ENCODE results near the gene FAM149B1.
A peak's percentile ranks its signal among the peaks of the same experiment; 100 is the strongest.

Gene FAM149B1

DNA sequence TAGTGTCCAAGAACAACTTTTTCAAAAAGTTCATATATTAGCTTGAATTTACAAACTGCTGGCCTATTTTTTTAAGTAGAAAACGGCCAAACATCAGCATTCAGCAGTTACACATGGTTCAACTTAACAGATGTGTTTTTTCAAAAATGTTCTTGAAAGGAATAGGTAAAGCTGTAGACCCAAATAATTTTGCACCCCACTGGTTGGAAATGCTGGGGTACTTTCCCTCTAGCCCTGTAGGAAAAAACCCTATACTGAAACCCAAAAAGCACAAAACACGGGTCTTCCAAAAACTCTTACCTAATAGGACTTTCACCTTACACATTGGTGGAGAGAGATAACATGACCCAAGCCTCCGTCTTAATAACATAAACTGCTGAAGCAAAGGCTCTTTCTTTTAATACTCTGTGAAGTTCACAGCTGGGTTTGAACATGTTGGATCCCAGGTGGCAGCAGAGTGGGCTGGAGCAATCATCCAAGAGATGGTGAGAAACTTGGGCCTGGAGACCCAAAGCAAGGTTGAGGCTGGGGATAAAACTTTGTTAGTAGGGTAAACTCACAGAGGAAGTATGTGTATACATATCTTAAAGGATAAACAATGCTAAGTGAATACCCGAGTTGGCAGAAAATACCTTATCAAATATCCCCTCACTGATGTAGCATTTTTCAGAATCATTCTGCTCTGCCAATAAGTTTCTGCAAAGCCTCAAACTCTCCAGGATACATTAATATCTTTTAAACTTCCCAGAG is 79.8 kb downstream of the FAM149B1 start:
- H2AFZ ChIP-seq (ENCODE audit: low read depth, low read length) = peak overlapping the region; percentile 72
- peaks cover 15% of the 10 kb centered on the region; the same call in 1 of the 2 replicates for H4K20me1 ChIP-seq (ENCODE audit: insufficient read depth, low read length)

DNA sequence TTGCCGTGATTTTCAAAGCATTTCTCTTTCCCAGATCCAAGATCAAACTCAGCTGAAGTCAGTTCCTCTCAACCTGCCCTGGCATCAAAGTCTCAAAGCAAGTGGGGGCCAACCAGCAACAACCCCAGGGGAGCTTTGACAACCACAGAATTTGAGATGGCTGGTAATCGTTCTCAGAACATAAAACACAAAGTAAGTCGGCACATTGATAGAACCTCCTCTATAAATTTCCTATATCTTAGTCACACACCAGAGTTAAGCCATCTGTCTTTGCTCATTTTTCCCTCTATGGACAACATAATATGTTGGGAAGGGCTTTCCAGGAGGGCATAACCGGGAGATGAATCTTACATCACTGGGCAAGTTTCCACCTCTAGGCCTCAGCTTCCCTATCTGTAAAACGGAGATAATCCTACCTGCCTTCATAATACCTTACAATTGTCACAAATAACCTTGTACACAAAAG is 80.4 kb downstream of the FAM149B1 start:
- Histone ChIP-seq H2AFZ (ENCODE audit: low read depth, low read length) (no peak overlapping the region), H3K4me1 (ENCODE audit: insufficient read depth, low read length) (peaks cover 69% of the 10 kb centered on the region), H3K36me3 (ENCODE audit: insufficient read depth, low read length) (peaks cover 65% of the 10 kb centered on the region), H4K20me1 (ENCODE audit: insufficient read depth, low read length) (peaks cover 15% of the 10 kb centered on the region; the same call in 1 of the 2 replicates), H3K79me2 (ENCODE audit: insufficient read depth, low read length) (peaks cover 92% of the 10 kb centered on the region), H3K4me2 (ENCODE audit: insufficient read depth, low read length) (peak overlapping the region; percentile 62), H3K27me3 (ENCODE audit: insufficient read depth, low read length, poor library complexity) (no peaks in the 10 kb centered on the region), H3K9me3 (ENCODE audit: insufficient read depth, low read length, severe bottlenecking) (no peaks in the 10 kb centered on the region), H3K4me3 (ENCODE audit: low read depth in 1 of 2, low read length in 2 of 2) (peak overlapping the region in 1 of 2 experiments; percentile 78; a peak in 2 of 4 replicates), H3K9ac (ENCODE audit: low read depth, low read length) (peak overlapping the region; percentile 94), H3K27ac (ENCODE audit: low read length) (peak overlapping the region; percentile 97)
- no peak for ATAC-seq (ENCODE audit: insufficient read depth, low read depth)
- TF ChIP-seq, protein P1, sequence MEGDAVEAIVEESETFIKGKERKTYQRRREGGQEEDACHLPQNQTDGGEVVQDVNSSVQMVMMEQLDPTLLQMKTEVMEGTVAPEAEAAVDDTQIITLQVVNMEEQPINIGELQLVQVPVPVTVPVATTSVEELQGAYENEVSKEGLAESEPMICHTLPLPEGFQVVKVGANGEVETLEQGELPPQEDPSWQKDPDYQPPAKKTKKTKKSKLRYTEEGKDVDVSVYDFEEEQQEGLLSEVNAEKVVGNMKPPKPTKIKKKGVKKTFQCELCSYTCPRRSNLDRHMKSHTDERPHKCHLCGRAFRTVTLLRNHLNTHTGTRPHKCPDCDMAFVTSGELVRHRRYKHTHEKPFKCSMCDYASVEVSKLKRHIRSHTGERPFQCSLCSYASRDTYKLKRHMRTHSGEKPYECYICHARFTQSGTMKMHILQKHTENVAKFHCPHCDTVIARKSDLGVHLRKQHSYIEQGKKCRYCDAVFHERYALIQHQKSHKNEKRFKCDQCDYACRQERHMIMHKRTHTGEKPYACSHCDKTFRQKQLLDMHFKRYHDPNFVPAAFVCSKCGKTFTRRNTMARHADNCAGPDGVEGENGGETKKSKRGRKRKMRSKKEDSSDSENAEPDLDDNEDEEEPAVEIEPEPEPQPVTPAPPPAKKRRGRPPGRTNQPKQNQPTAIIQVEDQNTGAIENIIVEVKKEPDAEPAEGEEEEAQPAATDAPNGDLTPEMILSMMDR (IDR thresholded peaks at IDR 0.05; ENCODE audit: borderline replicate concordance, extremely low read depth, low read length, poor library complexity, severe bottlenecking) = no peak
- no peak for TF ChIP-seq EZH2 (IDR thresholded peaks at IDR 0.05; ENCODE audit: borderline replicate concordance, low read depth, low read length, severe bottlenecking)
- DNase-seq = peak; percentile 25

More for the DNA sequence above, 79.8 kb downstream of the FAM149B1 start:
- H3K4me1 ChIP-seq (ENCODE audit: insufficient read depth, low read length) = peaks cover 67% of the 10 kb centered on the region
- DNase-seq (peak; percentile 24), ATAC-seq (ENCODE audit: insufficient read depth, low read depth) (no peak)
- H3K27me3 ChIP-seq (ENCODE audit: insufficient read depth, low read length, poor library complexity) = no peaks in the 10 kb centered on the region
- H3K4me2 ChIP-seq (ENCODE audit: insufficient read depth, low read length) = peak overlapping the region; percentile 62
- TF ChIP-seq, protein P1 (IDR thresholded peaks at IDR 0.05; ENCODE audit: borderline replicate concordance, extremely low read depth, low read length, poor library complexity, severe bottlenecking) = no peak
- no peak for TF ChIP-seq EZH2 (IDR thresholded peaks at IDR 0.05; ENCODE audit: borderline replicate concordance, low read depth, low read length, severe bottlenecking)
- H3K9ac ChIP-seq (ENCODE audit: low read depth, low read length) = peak overlapping the region; percentile 94
- H3K9me3 ChIP-seq (ENCODE audit: insufficient read depth, low read length, severe bottlenecking) = no peaks in the 10 kb centered on the region
- H3K36me3 ChIP-seq (ENCODE audit: insufficient read depth, low read length) = peaks cover 71% of the 10 kb centered on the region
- H3K4me3 ChIP-seq (ENCODE audit: low read depth in 1 of 2, low read length in 2 of 2) = peak overlapping the region; percentile 78 to 79; a peak in 3 of 4 replicates
- H3K79me2 ChIP-seq (ENCODE audit: insufficient read depth, low read length) = peaks cover 92% of the 10 kb centered on the region
- peak overlapping the region; percentile 97 for H3K27ac ChIP-seq (ENCODE audit: low read length)

DNA sequence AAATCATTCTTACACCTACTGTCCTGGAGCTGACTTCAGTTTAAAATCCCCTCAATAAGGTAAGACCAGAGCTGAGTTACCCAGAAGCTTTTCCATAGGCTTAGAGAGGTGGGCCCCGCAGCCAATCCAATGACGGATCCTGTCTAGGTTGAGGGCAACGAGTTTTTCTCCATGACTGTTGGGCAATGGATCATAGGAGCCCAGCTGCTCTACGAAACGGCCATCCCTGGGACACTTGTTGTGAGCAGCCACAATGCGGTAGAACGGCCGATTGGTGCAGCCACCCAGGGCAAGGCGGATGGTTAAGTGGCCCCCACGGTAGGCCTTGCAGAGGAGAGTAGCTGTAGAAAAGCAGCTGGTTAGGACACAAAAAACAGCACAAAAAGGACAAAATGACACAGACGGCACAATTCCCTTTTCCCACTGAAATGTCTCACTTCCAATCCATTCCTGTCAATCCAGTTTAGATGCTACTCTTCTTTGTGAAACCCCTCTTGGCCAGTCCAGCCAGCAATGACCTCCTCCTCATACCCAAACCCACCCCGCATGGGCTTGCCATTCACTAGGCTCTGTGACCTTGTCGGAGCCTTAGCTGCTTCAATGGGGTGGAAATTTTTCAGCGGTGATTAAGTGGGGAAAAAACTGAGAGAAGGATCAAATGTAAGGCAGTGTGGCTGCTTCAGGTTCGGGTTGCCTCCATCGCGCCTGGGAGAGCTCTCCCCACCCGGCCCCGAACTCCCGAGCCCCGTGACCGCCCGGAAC is 83.9 kb downstream of the FAM149B1 start:
- peak; percentile 64 for ATAC-seq (ENCODE audit: insufficient read depth, low read depth)

More for the DNA sequence above, 83.9 kb downstream of the FAM149B1 start:
- Histone ChIP-seq H3K79me2 (ENCODE audit: insufficient read depth, low read length) (peaks cover 64% of the 10 kb centered on the region), H3K4me1 (ENCODE audit: insufficient read depth, low read length) (peaks cover 53% of the 10 kb centered on the region), H3K9ac (ENCODE audit: low read depth, low read length) (peak overlapping the region; percentile 87), H3K9me3 (ENCODE audit: insufficient read depth, low read length, severe bottlenecking) (no peaks in the 10 kb centered on the region), H3K27ac (ENCODE audit: low read length) (peak overlapping the region; percentile 85), H3K4me3 (ENCODE audit: low read depth in 1 of 2, low read length in 2 of 2) (peak overlapping the region; percentile 72 to 86), H3K27me3 (ENCODE audit: insufficient read depth, low read length, poor library complexity) (no peaks in the 10 kb centered on the region), H3K4me2 (ENCODE audit: insufficient read depth, low read length) (peak overlapping the region; percentile 90), H4K20me1 (ENCODE audit: insufficient read depth, low read length) (no peaks in the 10 kb centered on the region), H2AFZ (ENCODE audit: low read depth, low read length) (peak overlapping the region; percentile 84), H3K36me3 (ENCODE audit: insufficient read depth, low read length) (peaks cover 35% of the 10 kb centered on the region)
- TF ChIP-seq, protein P1 (IDR thresholded peaks at IDR 0.05; ENCODE audit: borderline replicate concordance, extremely low read depth, low read length, poor library complexity, severe bottlenecking) = no peak
- TF ChIP-seq EZH2 (IDR thresholded peaks at IDR 0.05; ENCODE audit: borderline replicate concordance, low read depth, low read length, severe bottlenecking) = no peak
- DNase-seq = peak; percentile 35
